Dendritic cell treated with granulocyte-macrophage colony-stimulating factor and Interleukin-4, amounts not matched to agents 40 ng/mL and 50 ng/mL, for 4 days (primary cell): ENCODE data around the gene NSD2.
"Not testable (repeated sequence)": the region's sequence is repeated elsewhere in the genome, so short reads cannot be mapped to it uniquely, and the experiment has no call there.

ENCODE experiments used
- H3K27ac Mint-ChIP-seq: one replicate; pipeline ENCODE4 v1.8.0; 2022; ENCODE audit warnings: mild to moderate bottlenecking, mixed read lengths
- H3K27me3 Mint-ChIP-seq: one replicate; pipeline ENCODE4 v1.8.0; 2022; ENCODE audit warnings: mild to moderate bottlenecking, mixed read lengths
- H3K36me3 Mint-ChIP-seq: one replicate; pipeline ENCODE4 v1.8.0; 2022; ENCODE audit warnings: low read depth, mixed read lengths
- H3K4me1 Mint-ChIP-seq: one replicate; pipeline ENCODE4 v1.8.0; 2022; ENCODE audit warnings: low read depth, mixed read lengths
- H3K4me3 Mint-ChIP-seq: one replicate; pipeline ENCODE4 v1.8.0; 2022; ENCODE audit warnings: mild to moderate bottlenecking, moderate library complexity, mixed read lengths
- H3K9me3 Mint-ChIP-seq: one replicate; pipeline ENCODE4 v1.8.0; 2022; ENCODE audit warnings: mixed read lengths
- intact Hi-C: fragments of 100-400 bp; cut with micrococcal nuclease; formaldehyde crosslinking; loops from one replicate; pipeline ENCODE4 v1.15.0; 2022

The NSD2 gene

GRCh38 chr4:2008921-2009650 is 137.9 kb downstream of the NSD2 start, which contains the start of gene NELFA:
Gene NELFA, minus strand, starts transcription at chr4:2008974. Its CDS starts 15 bp downstream, at chr4:2008959.
- H3K9me3 Mint-ChIP-seq, result no peaks in the 10 kb centered on the region
- H3K27ac Mint-ChIP-seq, result peak within 1 kb of the TSS; percentile 91
- H3K36me3 Mint-ChIP-seq, result peaks cover 40% of the 10 kb centered on the region
- peak within 1 kb of the TSS; percentile 84 for H3K4me3 Mint-ChIP-seq
- peaks cover 41% of the 10 kb centered on the region for H3K4me1 Mint-ChIP-seq
- intact Hi-C loops, result loop anchor here (1.0 to 10.0 kb wide), 2 partner anchors 32 to 294 kb away; partner anchors contain the start of gene SLBP
- H3K27me3 Mint-ChIP-seq, result peaks cover 8% of the 10 kb centered on the region

- peaks cover 38% of the 10 kb centered on the region for H3K36me3 Mint-ChIP-seq
- H3K4me3 Mint-ChIP-seq, result peak overlapping the region; percentile 84
- H3K9me3 Mint-ChIP-seq, result no peaks in the 10 kb centered on the region
- H3K4me1 Mint-ChIP-seq, result peaks cover 41% of the 10 kb centered on the region
- intact Hi-C loops, result loop anchor here (1.0 to 10.0 kb wide), 2 partner anchors 32 to 295 kb away; partner anchors contain the start of gene SLBP
- H3K27me3 Mint-ChIP-seq, result peaks cover 12% of the 10 kb centered on the region
- H3K27ac Mint-ChIP-seq, result peak overlapping the region; percentile 91
These were observed 138.5 kb downstream of the NSD2 start for GRCh38 chr4:2009651-2010233.

- Mint-ChIP-seq H3K4me1 (peaks cover 29% of the 10 kb centered on the region), H3K27me3 (peaks cover 16% of the 10 kb centered on the region), H3K4me3 (no peak overlapping the region), H3K27ac (no peak overlapping the region), H3K36me3 (peaks cover 20% of the 10 kb centered on the region), H3K9me3 (no peaks in the 10 kb centered on the region)
- intact Hi-C loops, result no loop called here
These were observed 140.4 kb downstream of the NSD2 start for GRCh38 chr4:2011583-2011982.

- intact Hi-C loops, result no loop called here
- H3K4me1 Mint-ChIP-seq, result peaks cover 11% of the 10 kb centered on the region
- peaks cover 40% of the 10 kb centered on the region for H3K27me3 Mint-ChIP-seq
These were observed 143.8 kb downstream of the NSD2 start for GRCh38 chr4:2015008-2015407.

GRCh38 chr4:2021358-2022018 is 150.3 kb downstream of the NSD2 start:
- intact Hi-C loops, H3K27ac Mint-ChIP-seq, H3K9me3 Mint-ChIP-seq, H3K4me1 Mint-ChIP-seq, H3K36me3 Mint-ChIP-seq, H3K4me3 Mint-ChIP-seq: not testable (repeated sequence)
- peaks cover 67% of the 10 kb centered on the region for H3K27me3 Mint-ChIP-seq

More at GRCh38 chr4:2015008-2015407, 143.8 kb downstream of the NSD2 start:
- no peak overlapping the region for H3K27ac Mint-ChIP-seq
- H3K9me3 Mint-ChIP-seq, result no peaks in the 10 kb centered on the region
- H3K4me3 Mint-ChIP-seq, result no peak overlapping the region
- no peaks in the 10 kb centered on the region for H3K36me3 Mint-ChIP-seq

- Mint-ChIP-seq H3K4me1 (no peaks in the 10 kb centered on the region), H3K27me3 (peaks cover 72% of the 10 kb centered on the region), H3K9me3 (no peaks in the 10 kb centered on the region), H3K27ac (no peak overlapping the region), H3K4me3 (no peak overlapping the region), H3K36me3 (no peaks in the 10 kb centered on the region)
- intact Hi-C loops, result no loop called here
These were observed 153.5 kb downstream of the NSD2 start for GRCh38 chr4:2024683-2025082.

- H3K27me3 Mint-ChIP-seq, result peaks cover 71% of the 10 kb centered on the region
- no peak overlapping the region for H3K4me3 Mint-ChIP-seq
- H3K36me3 Mint-ChIP-seq, result no peaks in the 10 kb centered on the region
These were observed 154.6 kb downstream of the NSD2 start for GRCh38 chr4:2025817-2026216.

GRCh38 chr4:2027120-2027519 is 155.9 kb downstream of the NSD2 start:
- H3K27ac Mint-ChIP-seq, H3K4me1 Mint-ChIP-seq, intact Hi-C loops, H3K4me3 Mint-ChIP-seq, H3K36me3 Mint-ChIP-seq, H3K9me3 Mint-ChIP-seq: not testable (repeated sequence)
- peaks cover 68% of the 10 kb centered on the region for H3K27me3 Mint-ChIP-seq

More at GRCh38 chr4:2025817-2026216, 154.6 kb downstream of the NSD2 start:
- intact Hi-C loops, result no loop called here
- H3K9me3 Mint-ChIP-seq, result no peaks in the 10 kb centered on the region
- no peak overlapping the region for H3K27ac Mint-ChIP-seq
- H3K4me1 Mint-ChIP-seq, result no peaks in the 10 kb centered on the region

GRCh38 chr4:2031161-2031560 is 160.0 kb downstream of the NSD2 start:
- H3K4me1 Mint-ChIP-seq, H3K9me3 Mint-ChIP-seq, H3K36me3 Mint-ChIP-seq, H3K4me3 Mint-ChIP-seq, H3K27ac Mint-ChIP-seq, intact Hi-C loops: not testable (repeated sequence)
- H3K27me3 Mint-ChIP-seq, result peaks cover 86% of the 10 kb centered on the region
